HG03066 (cell line): Measurements from ENCODE around the gene CABP5.

ENCODE experiments used
- ATAC-seq: cut with Tn5 transposase; IDR thresholded peaks from one replicate; pipeline ENCODE4 v1.9.1; 2021; ENCODE audit warnings: low read depth; ENCODE audit not compliant: unreplicated experiment

CABP5 gene

DNA sequence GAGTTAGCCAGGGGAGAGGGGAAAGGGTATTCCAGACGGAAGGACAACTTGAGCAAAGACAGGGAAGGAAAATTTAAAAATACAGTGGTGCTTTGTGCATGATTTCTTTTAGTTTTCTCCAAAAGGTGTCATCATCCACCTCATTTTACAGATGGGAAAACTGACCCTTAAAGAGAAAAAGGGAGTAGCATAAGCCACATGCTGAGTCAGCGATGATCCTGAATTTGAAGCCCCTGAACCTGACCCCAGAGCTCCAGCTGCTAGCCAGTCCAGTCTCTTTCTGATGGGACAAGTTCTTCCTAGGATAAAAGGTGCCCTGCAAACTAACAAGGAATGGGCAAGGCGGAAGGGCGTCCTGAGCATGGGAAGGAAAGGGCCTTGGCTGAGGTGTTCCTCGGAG, 10.3 kb downstream of the CABP5 start:
- no peak for ATAC-seq

GRCh38 chr19:48030073-48030472, 13.8 kb downstream of the CABP5 start:
- ATAC-seq = no peak

- ATAC-seq = no peak
Measured at GRCh38 chr19:48029431-48029830, 14.4 kb downstream of the CABP5 start.

GRCh38 chr19:48025480-48025879, 18.4 kb downstream of the CABP5 start:
- ATAC-seq = no peak

DNA sequence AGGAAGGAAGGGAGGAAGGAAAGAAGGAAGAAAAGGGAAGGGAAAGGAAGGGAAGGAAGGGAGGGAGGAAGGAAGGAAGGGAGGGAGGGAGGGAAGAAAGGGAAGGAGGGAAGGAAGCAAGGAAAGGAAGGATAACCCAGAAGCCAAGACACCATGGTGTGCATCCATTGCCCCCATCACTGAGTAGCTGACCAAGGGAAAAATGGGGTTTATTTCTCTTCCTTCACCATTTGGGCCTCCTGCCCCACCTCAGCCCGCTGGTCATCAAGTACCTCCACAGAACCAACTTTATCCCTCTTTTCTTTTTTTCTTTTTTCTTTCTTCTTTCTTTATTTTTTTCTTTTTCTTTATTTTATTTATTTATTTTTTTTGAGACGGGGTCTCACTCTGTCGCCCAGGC, 20.4 kb downstream of the CABP5 start:
- no peak for ATAC-seq

- no peak for ATAC-seq
Measured at GRCh38 chr19:48023011-48023410, 20.9 kb downstream of the CABP5 start.

GRCh38 chr19:48020686-48021085, 23.2 kb downstream of the CABP5 start:
- ATAC-seq = no peak

- ATAC-seq = no peak
Measured at GRCh38 chr19:48010932-48011758, 32.7 kb downstream of the CABP5 start.

DNA sequence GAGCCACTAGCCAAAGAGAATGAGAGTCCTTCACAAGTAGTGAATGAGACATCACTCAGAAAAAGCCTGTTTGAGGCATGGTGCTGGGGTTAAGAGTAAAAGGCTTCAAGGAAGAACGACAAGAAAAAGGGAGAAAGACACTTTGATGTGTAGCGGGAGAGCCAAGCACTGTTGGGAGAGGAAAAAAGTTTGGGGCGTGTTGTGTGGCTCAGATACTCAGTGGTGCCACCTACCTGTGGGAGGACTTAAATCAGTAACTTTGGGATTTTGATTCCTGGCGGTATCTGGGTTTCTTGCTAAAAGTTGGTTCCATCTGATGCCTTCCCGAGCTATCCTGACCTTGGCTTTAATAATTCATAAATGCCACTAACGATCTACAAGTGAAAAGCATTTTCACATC, 37.1 kb downstream of the CABP5 start:
- no peak for ATAC-seq

- ATAC-seq = no peak
Measured at GRCh38 chr19:48004236-48004635, 39.6 kb downstream of the CABP5 start.

- no peak for ATAC-seq
Measured at GRCh38 chr19:48000846-48001245, 43.0 kb downstream of the CABP5 start.

DNA sequence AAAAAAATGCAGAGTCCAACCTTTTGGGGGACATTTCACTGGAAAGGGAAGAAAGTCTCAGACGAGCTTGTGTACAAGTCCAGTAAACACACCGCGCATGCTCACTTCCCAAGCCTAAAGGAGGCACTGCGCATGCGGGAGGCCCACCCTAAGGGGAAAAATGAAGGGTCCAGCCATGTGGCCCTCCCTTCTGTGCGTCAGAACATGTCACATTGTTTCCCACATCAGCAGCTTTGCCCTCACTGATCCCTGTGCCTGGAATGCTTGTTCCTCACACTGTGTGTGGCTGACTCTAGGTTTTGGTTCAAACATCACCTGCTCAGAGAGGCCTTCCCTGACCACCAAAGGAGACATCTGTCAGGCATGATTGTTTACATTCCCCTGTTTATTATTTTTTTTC, 45.1 kb downstream of the CABP5 start:
- ATAC-seq = no peak

DNA sequence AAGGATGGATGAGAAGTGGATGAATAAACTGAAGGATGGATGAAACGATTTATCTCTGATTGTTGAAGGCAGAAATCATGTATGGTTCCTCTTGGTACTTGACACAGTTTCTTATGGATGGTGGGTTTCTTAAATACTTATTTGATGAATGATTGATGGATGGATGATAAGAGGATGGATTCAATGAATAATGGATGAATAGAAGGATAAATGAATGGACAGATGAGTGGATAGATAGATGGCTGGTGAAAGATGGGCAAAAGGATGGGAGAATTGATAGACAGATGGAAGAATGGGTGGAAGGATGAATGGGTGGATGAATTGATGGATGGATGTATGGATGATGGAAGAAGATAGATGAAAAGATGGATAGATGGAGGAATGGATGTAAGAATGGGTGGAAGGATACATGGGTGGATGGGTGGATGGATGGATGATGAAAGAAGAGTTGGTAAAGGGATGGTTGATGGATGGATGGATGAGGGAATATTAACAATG, 47.6 kb downstream of the CABP5 start:
- no peak for ATAC-seq

DNA sequence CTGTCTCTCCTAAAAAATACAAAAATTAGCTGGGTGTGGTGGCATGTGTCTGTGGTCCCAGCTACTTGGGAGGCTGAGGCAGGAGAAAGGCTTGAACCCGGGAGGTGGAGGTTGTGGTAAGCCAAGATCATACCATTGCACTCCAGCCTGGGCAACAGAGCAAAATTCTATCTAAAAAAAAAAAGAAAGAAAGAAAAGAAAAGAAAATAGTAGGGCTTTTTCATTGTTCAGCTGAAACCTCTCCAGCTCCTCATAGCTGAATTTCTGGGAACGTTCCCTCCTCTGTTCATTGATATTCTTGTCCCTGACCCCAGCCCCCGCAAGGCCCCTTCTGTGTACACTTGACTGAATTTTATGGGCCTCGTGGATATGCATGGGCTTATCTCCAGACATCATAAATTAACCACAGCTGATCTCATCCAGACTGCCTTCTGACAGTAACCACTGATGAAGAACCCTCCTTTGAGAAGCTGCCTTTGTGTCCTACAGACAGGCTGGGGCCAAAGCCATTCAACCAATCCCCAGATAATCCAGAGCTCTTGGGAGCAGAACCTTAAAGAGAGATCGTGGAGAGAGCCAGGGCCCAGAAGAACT, 49.6 kb downstream of the CABP5 start, which contains the start of gene ELSPBP1:
Gene ELSPBP1, plus strand, starts transcription at position 424 of the 594 bp plus-strand sequence. CDS start 14,036 bp downstream, outside the sequence.
- ATAC-seq = no peak

DNA sequence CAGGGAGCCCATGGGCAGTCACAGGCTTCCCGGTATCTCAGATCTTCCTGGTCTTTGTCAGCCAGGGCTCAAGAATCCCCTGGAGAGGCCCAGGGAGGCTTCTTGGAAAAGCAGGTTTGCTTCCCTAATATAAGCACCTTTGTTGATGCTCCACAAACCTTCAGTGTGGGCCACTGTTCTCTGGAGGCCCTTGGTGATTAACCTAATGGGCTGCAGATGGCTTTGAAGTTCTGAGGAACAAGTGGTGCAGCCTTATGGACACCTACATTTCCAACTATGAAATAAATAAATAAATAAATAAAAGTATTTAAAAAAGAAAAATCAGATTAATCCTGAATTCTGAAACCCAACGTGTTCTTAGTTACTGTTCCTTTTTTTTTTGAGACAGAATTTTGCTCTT, 51.8 kb downstream of the CABP5 start, which contains the start of gene BSPH1:
Gene BSPH1, minus strand, starts transcription at position 101 of the 400 bp plus-strand sequence. Its CDS starts 89 bp downstream, at position 12.
- ATAC-seq = no peak

- ATAC-seq = no peak
Measured at GRCh38 chr19:47991191-47991808, 52.6 kb downstream of the CABP5 start.
